HG03571 (cell line): Measurements from ENCODE around the gene TESMIN.

Experiments
- ATAC-seq: cut with Tn5 transposase; IDR thresholded peaks from one replicate; pipeline ENCODE4 v1.9.1; 2021; ENCODE audit not compliant: unreplicated experiment

The TESMIN gene

GRCh38 chr11:68663482-68664010 lies 87.8 kb downstream of the TESMIN start:
- no peak for ATAC-seq

DNA sequence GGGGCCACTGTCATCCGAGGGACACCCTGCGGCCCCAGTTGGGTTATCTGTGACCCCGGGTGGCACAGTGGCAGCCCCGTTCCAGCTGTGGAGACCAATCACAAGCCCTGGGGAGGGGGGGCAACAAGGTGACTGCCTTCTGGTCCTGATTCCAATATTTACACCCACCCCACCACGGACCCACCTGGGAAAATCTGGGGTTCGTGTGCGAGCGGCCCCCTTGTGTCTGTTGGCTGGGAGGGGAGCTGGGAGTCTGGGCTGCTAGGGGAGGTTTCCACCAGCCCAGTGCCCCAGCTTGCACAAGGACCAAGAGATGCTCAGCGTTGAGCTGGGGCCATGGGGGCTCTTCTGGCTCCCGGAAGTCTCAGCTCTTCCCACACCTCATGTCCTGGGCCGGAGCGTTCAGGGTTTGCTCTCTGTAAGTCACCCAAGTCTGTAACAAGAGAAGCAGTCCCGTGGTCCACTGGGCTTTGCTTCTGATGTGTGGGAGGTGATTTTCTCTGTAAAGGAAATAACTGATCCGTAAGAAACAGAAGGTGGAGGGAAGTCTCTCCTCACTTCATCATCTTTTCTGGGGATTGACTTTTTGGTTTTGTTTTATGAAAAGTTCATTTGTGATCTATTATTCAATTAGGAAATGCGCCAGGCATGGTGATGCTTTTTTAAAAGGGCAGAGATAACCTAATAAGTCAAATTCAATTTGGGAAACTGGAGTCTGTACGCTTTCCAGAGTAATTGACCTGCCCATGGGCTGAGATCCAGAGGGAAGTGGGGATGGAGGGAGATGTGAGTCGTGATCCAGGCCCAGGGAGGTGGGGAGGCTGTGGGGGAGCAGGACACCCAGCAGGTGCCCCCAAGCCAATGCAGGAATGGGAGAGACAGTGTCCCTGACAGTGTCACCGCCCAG lies 89.4 kb downstream of the TESMIN start:
- ATAC-seq = no peak

GRCh38 chr11:68661014-68661413 lies 90.3 kb downstream of the TESMIN start:
- ATAC-seq = no peak

DNA sequence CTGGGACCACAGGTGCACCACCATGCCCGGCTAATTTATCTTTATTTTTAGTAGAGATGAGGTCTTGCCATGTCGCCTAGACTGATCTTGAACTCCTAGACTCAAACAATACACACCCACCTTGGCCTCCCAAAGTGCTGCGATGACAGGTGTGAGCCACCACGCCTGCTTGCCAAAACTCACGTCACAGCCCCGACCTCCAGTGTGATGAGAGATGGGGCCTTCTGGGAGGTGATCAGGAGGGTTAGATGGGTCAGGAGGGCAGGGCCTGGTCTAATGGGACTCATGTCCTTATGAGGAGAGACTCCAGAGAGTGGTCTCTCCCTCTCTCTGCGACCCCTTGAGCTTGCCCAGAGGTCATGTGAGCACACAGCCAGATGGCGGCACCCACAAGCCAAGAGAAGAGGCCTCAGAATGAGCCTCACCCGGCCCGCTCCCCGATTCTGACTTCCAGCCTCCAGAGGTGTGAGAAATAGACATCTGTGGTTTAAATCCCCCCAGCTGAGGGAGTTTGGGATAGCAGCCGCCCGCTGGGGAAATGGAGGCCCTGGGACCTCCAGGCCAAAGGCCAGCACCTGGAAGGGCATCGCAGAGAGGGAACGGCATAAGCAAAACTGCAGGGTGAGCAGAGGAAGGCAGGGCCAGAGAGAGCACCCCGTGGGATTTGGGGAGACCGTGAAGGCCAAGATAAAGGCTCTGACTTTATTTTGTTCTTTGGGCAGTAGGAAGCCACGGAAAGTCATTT lies 91.1 kb downstream of the TESMIN start:
- no peak for ATAC-seq

DNA sequence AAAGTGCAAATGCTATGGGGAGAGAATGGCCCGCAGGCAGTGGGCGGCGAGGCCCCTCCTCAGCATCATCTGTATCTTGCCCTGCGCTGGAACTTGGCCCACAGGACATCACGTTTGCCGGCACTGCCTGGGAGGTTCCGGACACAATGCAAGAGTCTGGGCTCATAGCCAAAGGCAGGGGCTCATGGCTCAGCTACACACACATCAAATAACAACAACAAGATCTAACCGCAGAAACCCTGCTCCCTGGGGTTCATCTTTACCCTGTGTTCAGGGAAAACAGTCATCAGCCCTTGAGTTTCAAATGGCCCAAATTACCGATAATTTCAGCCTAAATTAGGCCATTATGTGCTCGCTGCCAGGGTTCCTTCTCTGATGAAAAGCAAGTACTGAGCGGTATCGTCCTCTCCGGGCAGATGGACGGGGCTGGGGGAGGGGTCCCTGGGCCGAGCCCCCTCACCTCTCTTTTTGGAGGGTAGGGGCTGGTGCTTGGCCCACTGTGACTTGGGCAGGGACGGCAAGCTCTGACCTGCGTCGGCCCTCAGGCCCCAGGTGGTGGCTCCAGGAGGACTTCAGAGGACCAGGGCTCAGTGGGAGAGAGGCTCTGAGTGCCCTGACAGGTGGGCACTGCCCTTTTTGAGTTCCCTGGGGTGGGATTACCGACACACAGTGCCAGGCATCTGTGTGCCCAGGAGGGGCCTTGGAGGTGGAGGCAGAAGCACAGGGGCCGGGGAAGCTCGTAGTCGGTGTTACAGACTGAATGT lies 92.0 kb downstream of the TESMIN start:
- ATAC-seq = no peak

GRCh38 chr11:68658661-68659060 lies 92.7 kb downstream of the TESMIN start:
- ATAC-seq = no peak

DNA sequence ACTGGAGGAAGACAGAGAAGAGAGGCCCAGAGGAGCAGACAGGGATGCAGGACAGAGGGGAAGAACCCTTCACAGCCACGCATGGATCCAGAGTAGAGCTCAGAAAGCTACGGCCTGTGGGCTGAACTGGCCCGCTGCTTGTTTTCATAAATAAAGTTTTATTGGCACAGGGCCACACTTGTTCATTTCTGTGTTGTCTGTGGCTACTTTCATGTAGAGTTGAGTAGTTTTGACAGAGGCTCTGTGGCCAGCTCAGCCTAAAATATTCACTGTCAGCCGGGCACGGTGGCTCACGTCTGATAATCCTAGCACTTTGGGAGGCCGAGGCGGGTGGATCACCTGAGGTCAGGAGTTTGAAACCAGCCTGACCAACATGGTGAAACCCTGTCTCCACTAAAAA lies 93.2 kb downstream of the TESMIN start:
- ATAC-seq = no peak
